RPMI8226 (cell line): ENCODE data around the gene B4GALNT4.
"Not testable (repeated sequence)": the region's sequence is repeated elsewhere in the genome, so short reads cannot be mapped to it uniquely, and the experiment has no call there.

Experiments used
- DNase-seq: peaks from one replicate; pipeline ENCODE4 v3.0.0-alpha.2; 2015

B4GALNT4 gene

GRCh38 chr11:376531-377173, 7.4 kb downstream of the B4GALNT4 start:
- no peak for DNase-seq

GRCh38 chr11:377174-377865, 8.0 kb downstream of the B4GALNT4 start:
- no peak for DNase-seq

- no peak for DNase-seq
These were observed 8.7 kb downstream of the B4GALNT4 start for GRCh38 chr11:377883-378500.

- DNase-seq = no peak
These were observed 10.2 kb downstream of the B4GALNT4 start for GRCh38 chr11:379205-380094.

- DNase-seq = no peak
These were observed 10.8 kb downstream of the B4GALNT4 start for GRCh38 chr11:380095-380480.

- no peak for DNase-seq
These were observed 11.2 kb downstream of the B4GALNT4 start for GRCh38 chr11:380491-380890.

- no peak for DNase-seq
These were observed 11.7 kb downstream of the B4GALNT4 start for GRCh38 chr11:380996-381395.

- DNase-seq = no peak
These were observed 12.3 kb downstream of the B4GALNT4 start for GRCh38 chr11:381501-382072.

GRCh38 chr11:382081-382629, 12.9 kb downstream of the B4GALNT4 start:
- no peak for DNase-seq

GRCh38 chr11:383431-383830, 14.1 kb downstream of the B4GALNT4 start:
- DNase-seq = no peak

- no peak for DNase-seq
These were observed 15.2 kb downstream of the B4GALNT4 start for GRCh38 chr11:384511-384910.

- DNase-seq = no peak
These were observed 16.5 kb downstream of the B4GALNT4 start for GRCh38 chr11:385594-386351.

GRCh38 chr11:386483-386882, 17.2 kb downstream of the B4GALNT4 start:
- no peak for DNase-seq

- DNase-seq = no peak
These were observed 18.0 kb downstream of the B4GALNT4 start for GRCh38 chr11:387193-387793.

GRCh38 chr11:389369-389768, 20.1 kb downstream of the B4GALNT4 start:
- not testable (repeated sequence) for DNase-seq

GRCh38 chr11:390175-390574, 20.9 kb downstream of the B4GALNT4 start:
- DNase-seq = peak; percentile 57

- DNase-seq = no peak
These were observed 22.1 kb downstream of the B4GALNT4 start for GRCh38 chr11:391117-392017.

GRCh38 chr11:392102-392777, 22.9 kb downstream of the B4GALNT4 start:
- DNase-seq = no peak

GRCh38 chr11:393219-394033, 24.1 kb downstream of the B4GALNT4 start:
- DNase-seq = no peak
